Transverse colon (tissue), 4 donors: Measurements from ENCODE around the gene TXNDC16.

ENCODE experiments used
- EP300 ChIP-seq: sonication (generic); formaldehyde crosslinking; IDR thresholded peaks from one replicate; pipeline ENCODE4 v1.6.1; 2017; ENCODE audit warnings: antibody characterized with exemption, low read depth
- POLR2A ChIP-seq: fragments of 450-650 bp; IDR thresholded peaks from one replicate; pipeline ENCODE4 v1.6.1; 2016; ENCODE audit warnings: antibody characterized with exemption, mild to moderate bottlenecking, moderate library complexity
- POLR2AphosphoS5 ChIP-seq, 3 donors: sonication (generic); formaldehyde crosslinking; IDR thresholded peaks; one replicate each; pipeline ENCODE4 v1.6.1; 2016; ENCODE audit warnings: antibody characterized with exemption in 3 of 3
- TF ChIP-seq, protein P1 (sequence below), 5 experiments: fragments of 200-600 bp in 3 of 5; fragments of 450-650 bp in 2 of 5; sonication (generic) in 3 of 5; IDR thresholded peaks; 1 replicate in 2 of 5; 2 replicates in 3 of 5; pipeline ENCODE4 v1.5.1; 2016 to 2017; ENCODE audit warnings: antibody characterized with exemption in 5 of 5, inconsistent platforms in 3 of 5, mild to moderate bottlenecking in 2 of 5, moderate library complexity in 1 of 5

DNA sequence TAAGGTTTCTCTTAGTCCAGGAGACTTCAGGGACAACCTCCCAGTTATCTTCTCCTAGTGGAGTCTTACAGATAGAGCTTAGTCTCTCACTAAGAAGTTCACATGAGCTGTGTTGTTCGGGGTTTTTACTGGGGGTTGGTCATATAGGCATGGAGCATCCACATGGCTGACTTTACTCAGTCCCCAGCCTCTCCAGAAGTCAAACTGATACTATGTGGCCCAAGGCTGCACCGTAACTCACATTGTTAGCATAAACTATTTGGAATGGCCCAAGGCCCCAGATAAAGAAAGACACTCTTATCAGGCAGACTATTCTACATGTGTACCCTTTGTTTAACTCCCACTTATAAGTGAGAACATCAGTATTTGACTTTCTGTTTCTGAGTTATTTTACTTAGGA, 23.6 kb upstream of the TXNDC16 start:
- TF ChIP-seq, protein P1, sequence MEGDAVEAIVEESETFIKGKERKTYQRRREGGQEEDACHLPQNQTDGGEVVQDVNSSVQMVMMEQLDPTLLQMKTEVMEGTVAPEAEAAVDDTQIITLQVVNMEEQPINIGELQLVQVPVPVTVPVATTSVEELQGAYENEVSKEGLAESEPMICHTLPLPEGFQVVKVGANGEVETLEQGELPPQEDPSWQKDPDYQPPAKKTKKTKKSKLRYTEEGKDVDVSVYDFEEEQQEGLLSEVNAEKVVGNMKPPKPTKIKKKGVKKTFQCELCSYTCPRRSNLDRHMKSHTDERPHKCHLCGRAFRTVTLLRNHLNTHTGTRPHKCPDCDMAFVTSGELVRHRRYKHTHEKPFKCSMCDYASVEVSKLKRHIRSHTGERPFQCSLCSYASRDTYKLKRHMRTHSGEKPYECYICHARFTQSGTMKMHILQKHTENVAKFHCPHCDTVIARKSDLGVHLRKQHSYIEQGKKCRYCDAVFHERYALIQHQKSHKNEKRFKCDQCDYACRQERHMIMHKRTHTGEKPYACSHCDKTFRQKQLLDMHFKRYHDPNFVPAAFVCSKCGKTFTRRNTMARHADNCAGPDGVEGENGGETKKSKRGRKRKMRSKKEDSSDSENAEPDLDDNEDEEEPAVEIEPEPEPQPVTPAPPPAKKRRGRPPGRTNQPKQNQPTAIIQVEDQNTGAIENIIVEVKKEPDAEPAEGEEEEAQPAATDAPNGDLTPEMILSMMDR (IDR thresholded peaks at IDR 0.05): no peak
- TF ChIP-seq POLR2A (no peak), EP300 (no peak), POLR2AphosphoS5 (IDR thresholded peaks at IDR 0.05) (no peak)
